ENCODE measurements around the gene ZNF512.
A peak's percentile ranks its signal among the peaks of the same experiment; 100 is the strongest.
"Not testable (repeated sequence)": the region's sequence is repeated elsewhere in the genome, so short reads cannot be mapped to it uniquely, and the experiment has no call there.

Gene ZNF512

DNA sequence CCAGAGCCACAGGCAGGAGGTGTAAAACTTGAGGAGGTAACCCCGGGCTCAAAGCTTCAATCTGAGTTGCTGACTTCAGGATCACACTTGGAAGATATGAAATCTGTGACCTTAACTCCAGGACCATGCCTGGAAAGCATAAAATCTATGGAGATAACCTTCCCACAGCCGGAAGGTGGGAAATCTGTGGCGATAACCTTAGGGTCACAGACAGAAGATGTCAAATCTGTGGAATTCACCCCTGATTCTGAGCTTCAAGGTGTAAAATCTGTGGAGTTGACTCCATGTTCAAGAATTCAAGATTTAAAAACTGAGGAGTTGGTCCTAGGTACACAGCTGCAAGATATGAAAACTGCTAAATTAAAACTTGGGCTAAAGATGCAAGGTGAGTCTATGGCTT lies 11.6 kb upstream of the ZNF512 start:
- Mint-ChIP-seq H3K27ac (no peak overlapping the region), H3K4me1 (ENCODE audit: low read depth) (no peaks in the 10 kb centered on the region), H3K4me3 (no peak overlapping the region), H3K27me3 (ENCODE audit: low read depth) (peaks cover 56% of the 10 kb centered on the region), H3K36me3 (ENCODE audit: low read depth) (peaks cover 1% of the 10 kb centered on the region), H3K9me3 (peaks cover 3% of the 10 kb centered on the region)

DNA sequence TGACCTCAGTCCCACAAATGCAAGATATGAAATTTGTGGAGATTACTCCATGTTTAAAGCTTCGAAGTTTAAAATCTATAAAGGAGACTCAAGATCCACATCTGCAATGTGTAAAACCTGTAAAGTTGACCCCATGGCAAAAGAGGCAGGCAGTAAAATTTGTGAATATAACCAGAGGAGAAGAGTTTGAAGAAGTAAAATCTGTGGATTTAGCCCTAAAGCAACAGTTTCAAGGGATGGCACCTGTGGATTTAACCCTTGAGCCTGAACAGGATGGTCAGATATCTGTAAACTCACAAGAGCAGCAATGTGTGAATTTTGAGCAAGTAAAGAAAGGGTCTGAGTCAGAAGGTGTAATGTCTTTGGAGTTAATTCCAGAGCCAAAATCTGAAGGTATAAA lies 11.2 kb upstream of the ZNF512 start:
- Mint-ChIP-seq H3K36me3 (ENCODE audit: low read depth) (peaks cover 1% of the 10 kb centered on the region), H3K27me3 (ENCODE audit: low read depth) (peaks cover 51% of the 10 kb centered on the region), H3K4me3 (no peak overlapping the region), H3K27ac (no peak overlapping the region), H3K4me1 (ENCODE audit: low read depth) (no peaks in the 10 kb centered on the region), H3K9me3 (peaks cover 3% of the 10 kb centered on the region)

DNA sequence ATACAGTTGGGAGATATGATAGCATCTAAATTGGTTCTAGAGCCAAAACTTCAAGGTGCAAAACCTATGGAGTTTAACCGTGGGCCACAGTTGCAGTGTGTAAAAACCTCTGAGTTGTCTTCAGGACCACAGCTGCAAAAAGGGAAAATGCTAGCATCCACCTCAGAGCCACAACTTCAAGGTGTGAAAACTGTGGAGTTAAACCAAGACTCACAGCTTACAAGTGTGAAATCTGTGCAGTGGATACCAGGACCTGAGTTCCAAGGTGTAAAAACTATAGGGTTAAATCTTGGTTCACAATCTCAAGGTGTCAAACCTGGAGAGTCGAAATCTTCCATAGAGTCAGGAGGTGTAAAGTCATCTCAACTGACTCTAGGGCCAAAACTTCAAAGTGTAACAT lies 10.4 kb upstream of the ZNF512 start:
- Mint-ChIP-seq H3K4me1 (ENCODE audit: low read depth) (no peaks in the 10 kb centered on the region), H3K9me3 (peaks cover 3% of the 10 kb centered on the region), H3K4me3 (no peak overlapping the region), H3K27me3 (ENCODE audit: low read depth) (peaks cover 47% of the 10 kb centered on the region), H3K36me3 (ENCODE audit: low read depth) (peaks cover 1% of the 10 kb centered on the region), H3K27ac (no peak overlapping the region)

- Mint-ChIP-seq H3K27me3 (ENCODE audit: low read depth) (peaks cover 46% of the 10 kb centered on the region), H3K4me3 (no peak overlapping the region), H3K27ac (no peak overlapping the region), H3K4me1 (ENCODE audit: low read depth) (no peaks in the 10 kb centered on the region), H3K9me3 (peaks cover under 1% of the 10 kb centered on the region), H3K36me3 (ENCODE audit: low read depth) (peaks cover 1% of the 10 kb centered on the region)
Measured at GRCh38 chr2:27572998-27573429, 9.8 kb upstream of the ZNF512 start.

DNA sequence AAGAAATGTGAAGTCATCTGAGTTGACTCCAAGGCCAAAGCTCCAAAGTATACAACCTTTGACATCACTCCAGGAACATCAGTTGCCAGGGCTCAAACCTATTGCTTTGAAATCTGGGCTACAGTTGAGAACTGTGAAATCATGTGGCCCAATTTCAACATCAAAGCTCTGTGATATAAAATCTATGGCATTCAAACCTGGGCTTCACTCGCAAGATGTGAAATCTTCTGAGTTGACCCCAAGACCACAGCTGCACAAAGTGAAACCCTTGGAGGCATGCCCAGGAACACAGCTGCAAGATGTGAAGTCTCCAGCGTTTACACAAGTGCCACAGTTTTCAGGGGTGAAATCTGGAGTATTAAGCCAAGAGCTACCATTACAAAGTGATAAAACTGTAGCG lies 9.4 kb upstream of the ZNF512 start:
- peaks cover 43% of the 10 kb centered on the region for H3K27me3 Mint-ChIP-seq (ENCODE audit: low read depth)
- H3K9me3 Mint-ChIP-seq = no peaks in the 10 kb centered on the region
- H3K27ac Mint-ChIP-seq = no peak overlapping the region
- peaks cover 1% of the 10 kb centered on the region for H3K36me3 Mint-ChIP-seq (ENCODE audit: low read depth)
- H3K4me1 Mint-ChIP-seq (ENCODE audit: low read depth) = no peaks in the 10 kb centered on the region
- H3K4me3 Mint-ChIP-seq = no peak overlapping the region

- Mint-ChIP-seq H3K4me1 (ENCODE audit: low read depth) (peaks cover 31% of the 10 kb centered on the region), H3K27ac (peak overlapping the region; percentile 22), H3K4me3 (peak overlapping the region; percentile 33)
Measured at GRCh38 chr2:27581417-27582128, 1.3 kb upstream of the ZNF512 start.

GRCh38 chr2:27582129-27582694 lies 630 bp upstream of the ZNF512 start:
- Mint-ChIP-seq H3K27ac (peak overlapping the region; percentile 93), H3K4me3 (peak overlapping the region; percentile 97), H3K4me1 (ENCODE audit: low read depth) (peaks cover 36% of the 10 kb centered on the region), H3K36me3 (ENCODE audit: low read depth) (peaks cover 22% of the 10 kb centered on the region), H3K27me3 (ENCODE audit: low read depth) (peaks cover 23% of the 10 kb centered on the region), H3K9me3 (peaks cover 4% of the 10 kb centered on the region)

More at GRCh38 chr2:27581417-27582128, 1.3 kb upstream of the ZNF512 start:
- Mint-ChIP-seq H3K9me3 (peaks cover 4% of the 10 kb centered on the region), H3K27me3 (ENCODE audit: low read depth) (peaks cover 24% of the 10 kb centered on the region), H3K36me3 (ENCODE audit: low read depth) (peaks cover 19% of the 10 kb centered on the region)

DNA sequence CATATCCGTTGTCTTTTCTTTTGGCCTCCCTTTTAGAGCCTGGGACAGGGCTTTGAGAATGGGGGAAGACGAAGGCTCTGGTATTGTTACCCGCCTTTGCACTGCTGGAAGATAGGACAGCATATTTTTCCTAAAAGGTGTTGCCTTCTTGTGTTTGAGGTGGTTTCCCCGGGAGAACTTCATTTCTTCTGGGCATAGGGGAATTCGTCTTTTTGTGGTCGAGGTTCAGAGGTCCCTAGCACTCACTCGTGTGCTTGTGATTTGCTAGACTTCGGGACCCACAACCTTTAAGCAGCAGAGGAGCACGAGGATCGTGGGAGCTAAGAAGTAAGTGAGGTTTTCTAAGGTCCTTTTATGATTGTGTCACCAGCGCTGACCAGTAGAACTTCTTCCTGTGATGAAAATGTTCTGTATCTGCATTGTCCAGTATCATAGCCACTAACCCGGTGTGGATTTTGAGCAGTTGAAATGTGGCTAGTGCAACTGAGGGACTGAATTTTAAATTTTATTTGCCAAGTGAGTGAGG lies 611 bp downstream of the ZNF512 start:
- Mint-ChIP-seq H3K27ac (peak overlapping the region; percentile 93), H3K9me3 (peaks cover 4% of the 10 kb centered on the region), H3K4me1 (ENCODE audit: low read depth) (peaks cover 39% of the 10 kb centered on the region), H3K4me3 (peak overlapping the region; percentile 97), H3K27me3 (ENCODE audit: low read depth) (peaks cover 14% of the 10 kb centered on the region), H3K36me3 (ENCODE audit: low read depth) (peaks cover 26% of the 10 kb centered on the region)

- Mint-ChIP-seq H3K4me1 (ENCODE audit: low read depth) (peaks cover 41% of the 10 kb centered on the region), H3K27me3 (ENCODE audit: low read depth) (peaks cover 3% of the 10 kb centered on the region), H3K36me3 (ENCODE audit: low read depth) (peaks cover 26% of the 10 kb centered on the region), H3K9me3 (peaks cover under 1% of the 10 kb centered on the region), H3K4me3 (peak overlapping the region; percentile 97), H3K27ac (no peak overlapping the region)
Measured at GRCh38 chr2:27584597-27584996, 1.8 kb downstream of the ZNF512 start.

- Mint-ChIP-seq H3K36me3 (ENCODE audit: low read depth) (peaks cover 40% of the 10 kb centered on the region), H3K4me3 (no peak overlapping the region), H3K27ac (no peak overlapping the region), H3K27me3 (ENCODE audit: low read depth) (peaks cover 3% of the 10 kb centered on the region), H3K4me1 (ENCODE audit: low read depth) (peaks cover 41% of the 10 kb centered on the region), H3K9me3 (peaks cover 16% of the 10 kb centered on the region)
Measured at GRCh38 chr2:27587025-27587424, 4.2 kb downstream of the ZNF512 start.

- H3K27me3 Mint-ChIP-seq (ENCODE audit: low read depth) = no peaks in the 10 kb centered on the region
- H3K27ac Mint-ChIP-seq = no peak overlapping the region
- H3K4me3 Mint-ChIP-seq = no peak overlapping the region
- peaks cover 20% of the 10 kb centered on the region for H3K9me3 Mint-ChIP-seq
- H3K36me3 Mint-ChIP-seq (ENCODE audit: low read depth) = peaks cover 42% of the 10 kb centered on the region
- H3K4me1 Mint-ChIP-seq (ENCODE audit: low read depth) = peaks cover 34% of the 10 kb centered on the region
Measured at GRCh38 chr2:27588308-27588707, 5.5 kb downstream of the ZNF512 start.

DNA sequence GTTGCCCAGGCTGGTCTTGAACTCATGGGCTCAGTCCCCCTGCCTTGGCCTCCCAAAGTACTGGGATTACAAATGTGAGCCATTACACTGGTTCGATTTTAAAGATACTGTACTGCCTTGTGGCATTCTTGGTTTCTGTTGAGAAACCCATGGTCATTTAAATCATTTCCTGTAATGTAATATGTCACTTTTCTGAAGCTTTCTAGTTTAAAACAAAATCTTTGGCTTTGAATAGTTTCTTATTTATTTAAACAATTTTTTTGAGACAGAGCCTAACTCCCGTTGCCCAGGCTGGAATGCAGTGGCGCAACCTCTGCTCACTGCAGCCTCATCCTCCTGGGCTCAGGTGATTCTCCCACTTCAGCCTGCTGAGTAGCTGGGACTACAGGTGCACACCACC lies 8.9 kb downstream of the ZNF512 start:
- Mint-ChIP-seq H3K27me3 (ENCODE audit: low read depth) (no peaks in the 10 kb centered on the region), H3K36me3 (ENCODE audit: low read depth) (peaks cover 51% of the 10 kb centered on the region), H3K4me3 (no peak overlapping the region), H3K27ac (no peak overlapping the region), H3K9me3 (peaks cover 47% of the 10 kb centered on the region), H3K4me1 (ENCODE audit: low read depth) (peaks cover 8% of the 10 kb centered on the region)

DNA sequence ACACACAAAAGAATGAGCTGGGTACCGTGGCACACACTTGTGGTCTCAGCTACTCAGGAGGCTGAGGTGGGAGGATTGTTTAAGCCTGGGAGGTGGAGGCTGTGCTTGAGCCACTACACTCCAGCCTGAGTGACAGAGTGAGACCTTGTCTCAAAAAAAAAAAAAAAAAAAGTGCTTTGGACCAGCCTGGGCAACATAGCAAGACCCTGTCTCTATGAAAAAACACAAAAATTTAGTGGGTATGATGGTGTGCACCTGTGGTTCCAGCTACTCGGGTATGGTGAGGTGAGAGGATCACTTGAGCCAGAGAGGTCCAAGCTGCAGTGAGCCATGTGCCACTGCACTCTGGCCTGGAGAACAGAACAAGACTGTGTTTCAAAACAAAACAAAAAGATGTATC lies 10.4 kb downstream of the ZNF512 start:
- no peak overlapping the region for H3K27ac Mint-ChIP-seq
- no peaks in the 10 kb centered on the region for H3K27me3 Mint-ChIP-seq (ENCODE audit: low read depth)
- peaks cover 4% of the 10 kb centered on the region for H3K4me1 Mint-ChIP-seq (ENCODE audit: low read depth)
- peaks cover 47% of the 10 kb centered on the region for H3K9me3 Mint-ChIP-seq
- H3K4me3 Mint-ChIP-seq = no peak overlapping the region
- H3K36me3 Mint-ChIP-seq (ENCODE audit: low read depth) = peaks cover 47% of the 10 kb centered on the region

GRCh38 chr2:27594020-27594703 lies 11.3 kb downstream of the ZNF512 start:
- not testable (repeated sequence) for H3K27me3 Mint-ChIP-seq (ENCODE audit: low read depth); H3K4me1 Mint-ChIP-seq (ENCODE audit: low read depth); H3K4me3 Mint-ChIP-seq; H3K27ac Mint-ChIP-seq
- H3K9me3 Mint-ChIP-seq = peaks cover 47% of the 10 kb centered on the region
- H3K36me3 Mint-ChIP-seq (ENCODE audit: low read depth) = peaks cover 48% of the 10 kb centered on the region

GRCh38 chr2:27595412-27595811 lies 12.6 kb downstream of the ZNF512 start:
- not testable (repeated sequence) for H3K4me1 Mint-ChIP-seq (ENCODE audit: low read depth); H3K4me3 Mint-ChIP-seq; H3K27me3 Mint-ChIP-seq (ENCODE audit: low read depth); H3K27ac Mint-ChIP-seq
- peaks cover 38% of the 10 kb centered on the region for H3K9me3 Mint-ChIP-seq
- peaks cover 47% of the 10 kb centered on the region for H3K36me3 Mint-ChIP-seq (ENCODE audit: low read depth)
